Activated CD8-positive, alpha-beta memory T cell treated with anti-CD3 and anti-CD28 coated beads for 1 hour (primary cell): Measurements from ENCODE around the gene PATL2.
A peak's percentile ranks its signal among the peaks of the same experiment; 100 is the strongest.
"Not testable (repeated sequence)": the region's sequence is repeated elsewhere in the genome, so short reads cannot be mapped to it uniquely, and the experiment has no call there.

Experiments used
- DNase-seq, 2 donors: peaks; one replicate each; pipeline ENCODE4 v3.0.0-alpha.2; 2020; ENCODE audit warnings: low read depth in 1 of 2; ENCODE audit errors: extremely low read depth in 1 of 2

The PATL2 gene

GRCh38 chr15:44692659-44693058, 18.5 kb downstream of the PATL2 start:
- DNase-seq, result no peak

GRCh38 chr15:44690245-44690644, 20.9 kb downstream of the PATL2 start:
- DNase-seq, result not testable (repeated sequence)

GRCh38 chr15:44689318-44689717, 21.8 kb downstream of the PATL2 start:
- DNase-seq, result not testable (repeated sequence)

GRCh38 chr15:44682809-44683682, 28.1 kb downstream of the PATL2 start:
- DNase-seq, result peak; percentile 28 to 65

DNA sequence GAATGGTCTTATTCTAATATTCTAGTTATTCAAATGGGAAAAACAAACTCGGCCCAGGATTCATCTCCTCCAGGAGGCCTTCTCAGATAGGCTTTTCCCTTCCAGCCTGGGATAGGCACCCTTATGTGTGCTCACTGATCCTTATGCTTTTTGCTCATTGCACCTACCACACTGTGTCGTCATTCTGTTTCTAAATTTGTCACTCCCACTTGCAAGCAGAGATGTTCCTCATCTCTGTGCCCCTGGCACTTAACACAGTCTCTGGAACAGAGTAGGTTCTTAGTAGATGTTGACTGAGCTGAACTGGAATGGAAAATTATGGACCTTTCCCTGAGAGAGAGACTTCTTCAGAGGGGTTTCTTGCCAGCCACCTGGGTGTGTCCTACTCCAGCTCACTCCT, 28.9 kb downstream of the PATL2 start:
- no peak for DNase-seq

DNA sequence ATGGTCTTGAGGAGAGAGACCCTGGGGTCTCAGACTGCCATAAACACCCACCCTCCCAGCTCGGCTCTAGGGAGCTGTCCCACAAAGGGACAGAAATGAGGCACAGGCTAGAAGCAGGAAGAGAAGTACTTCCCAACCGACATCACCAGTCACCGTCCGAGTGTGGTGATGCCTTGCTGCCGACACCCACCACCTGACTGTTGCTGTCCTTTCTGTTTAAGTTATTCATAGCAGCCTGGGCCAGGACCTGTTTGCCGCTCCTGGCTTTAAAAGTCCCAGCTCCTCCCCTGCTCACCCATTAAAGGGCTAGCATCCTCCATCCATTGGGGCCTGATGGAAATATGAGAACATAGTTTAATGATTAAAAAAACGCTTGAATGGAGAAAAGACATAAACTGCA, 34.4 kb downstream of the PATL2 start:
- DNase-seq, result no peak

GRCh38 chr15:44675911-44676310, 35.2 kb downstream of the PATL2 start:
- no peak for DNase-seq

DNA sequence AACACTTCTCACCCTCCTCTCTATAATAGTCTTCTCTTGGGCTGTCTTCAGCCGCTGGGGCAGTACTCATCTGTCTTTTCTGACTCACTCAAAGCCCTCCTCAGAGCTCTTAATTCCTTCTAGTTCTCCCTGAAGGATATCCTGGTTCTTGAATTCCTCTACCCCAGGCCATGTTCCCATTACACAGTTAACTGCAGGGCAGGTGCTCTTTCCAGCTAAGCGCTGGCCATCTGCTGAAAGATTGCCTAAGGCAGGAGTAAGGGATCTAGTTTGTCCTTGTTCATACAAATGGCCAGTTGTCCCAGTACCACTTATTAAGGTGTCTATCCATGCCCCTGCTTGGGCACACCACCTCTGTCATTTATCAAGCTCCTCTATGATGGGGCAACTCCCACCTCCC, 37.5 kb downstream of the PATL2 start:
- no peak for DNase-seq

GRCh38 chr15:44670087-44670950, 40.8 kb downstream of the PATL2 start:
- no peak for DNase-seq

GRCh38 chr15:44668921-44669320, 42.2 kb downstream of the PATL2 start:
- DNase-seq, result no peak

GRCh38 chr15:44667039-44667360, 44.1 kb downstream of the PATL2 start:
- no peak for DNase-seq

- DNase-seq, result no peak
Measured at GRCh38 chr15:44666210-44667038, 44.7 kb downstream of the PATL2 start.

- peak; percentile 90 to 94 for DNase-seq
Measured at GRCh38 chr15:44663410-44664308, 47.5 kb downstream of the PATL2 start, which contains the start of gene SPG11. SPG11 (minus strand) TSS chr15:44663662; CDS start chr15:44663647, 15 bp downstream.

- peak; percentile 56 to 74 for DNase-seq
Measured at GRCh38 chr15:44662478-44663409, 48.4 kb downstream of the PATL2 start.

DNA sequence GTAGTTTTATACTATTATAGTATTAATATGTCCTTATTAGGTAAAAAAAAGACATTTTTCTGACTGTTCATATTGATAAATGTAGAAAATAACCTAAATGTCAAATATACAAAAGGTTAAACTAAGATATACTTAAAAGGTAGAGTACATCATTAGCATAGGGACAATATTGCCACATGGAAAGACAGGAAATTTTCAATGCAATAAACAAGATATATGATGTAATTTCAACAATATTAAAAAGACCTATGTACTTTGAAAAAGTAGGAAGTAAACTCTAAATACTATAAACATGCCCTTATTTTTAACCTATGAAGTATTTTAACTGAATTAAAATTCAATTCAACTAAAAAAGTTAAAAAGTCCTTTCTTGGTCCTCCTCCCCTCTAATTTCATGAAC, 49.5 kb downstream of the PATL2 start:
- no peak for DNase-seq

- no peak for DNase-seq
Measured at GRCh38 chr15:44659056-44659455, 52.1 kb downstream of the PATL2 start.

- no peak for DNase-seq
Measured at GRCh38 chr15:44657378-44657777, 53.7 kb downstream of the PATL2 start.

GRCh38 chr15:44656913-44657312, 54.2 kb downstream of the PATL2 start:
- no peak for DNase-seq

GRCh38 chr15:44656298-44656697, 54.8 kb downstream of the PATL2 start:
- no peak for DNase-seq
